ENCODE results near the gene HM13. TPM values are rescaled to one million over a fixed set of nuclear protein-coding genes. Genes with fewer than 3 reads are reported as not detected.

HM13 gene
- total and polyA plus RNA-seq, 2 of the 13 experiments (the other 11 are each of a cell fraction or from before 2014, with no cell fraction given) = 118 to 243 TPM

- TF ChIP-seq U2AF2 (IDR thresholded peaks at IDR 0.05; ENCODE audit: low read depth, low read length) (no peak; the same call in 1 of the 2 replicates), SOX13 (IDR thresholded peaks at IDR 0.05) (no peak), SOX13 (CRISPR knock-in tag; conservative IDR thresholded peaks at IDR 0.05 in 1 of 2, IDR thresholded peaks at IDR 0.05 in 1 of 2) (no peak; a peak in 1 of 4 replicates), ZNF709 (CRISPR knock-in tag; IDR thresholded peaks at IDR 0.05) (0 out of 2 replicates have a peak, but pooled peaks have one; percentile 9), ZNF678 (CRISPR knock-in tag; IDR thresholded peaks at IDR 0.05) (peak; percentile 23; the same call in 1 of the 2 replicates), ZNF674 (CRISPR knock-in tag; IDR thresholded peaks at IDR 0.05; ENCODE audit: low read depth) (no peak), DNMT3B (CRISPR knock-in tag; conservative IDR thresholded peaks at IDR 0.05) (0 out of 2 replicates have a peak, but pooled peaks have one; percentile 43), ZFP36L2 (CRISPR knock-in tag; IDR thresholded peaks at IDR 0.05) (0 out of 2 replicates have a peak, but pooled peaks have one; percentile 7), ZNF597 (CRISPR knock-in tag; IDR thresholded peaks at IDR 0.05) (no peak), BCL6 (CRISPR knock-in tag; IDR thresholded peaks at IDR 0.05) (peak; percentile 1; the same call in 1 of the 2 replicates), ZNF274 (CRISPR knock-in tag; IDR thresholded peaks at IDR 0.05) (no peak; the same call in 1 of the 2 replicates), MIER2 (CRISPR knock-in tag; IDR thresholded peaks at IDR 0.05) (no peak)
- TF ChIP-seq, protein P1, sequence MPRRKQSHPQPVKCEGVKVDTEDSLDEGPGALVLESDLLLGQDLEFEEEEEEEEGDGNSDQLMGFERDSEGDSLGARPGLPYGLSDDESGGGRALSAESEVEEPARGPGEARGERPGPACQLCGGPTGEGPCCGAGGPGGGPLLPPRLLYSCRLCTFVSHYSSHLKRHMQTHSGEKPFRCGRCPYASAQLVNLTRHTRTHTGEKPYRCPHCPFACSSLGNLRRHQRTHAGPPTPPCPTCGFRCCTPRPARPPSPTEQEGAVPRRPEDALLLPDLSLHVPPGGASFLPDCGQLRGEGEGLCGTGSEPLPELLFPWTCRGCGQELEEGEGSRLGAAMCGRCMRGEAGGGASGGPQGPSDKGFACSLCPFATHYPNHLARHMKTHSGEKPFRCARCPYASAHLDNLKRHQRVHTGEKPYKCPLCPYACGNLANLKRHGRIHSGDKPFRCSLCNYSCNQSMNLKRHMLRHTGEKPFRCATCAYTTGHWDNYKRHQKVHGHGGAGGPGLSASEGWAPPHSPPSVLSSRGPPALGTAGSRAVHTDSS (CRISPR knock-in tag; conservative IDR thresholded peaks at IDR 0.05) = no peak
- TF ChIP-seq, protein P2, sequence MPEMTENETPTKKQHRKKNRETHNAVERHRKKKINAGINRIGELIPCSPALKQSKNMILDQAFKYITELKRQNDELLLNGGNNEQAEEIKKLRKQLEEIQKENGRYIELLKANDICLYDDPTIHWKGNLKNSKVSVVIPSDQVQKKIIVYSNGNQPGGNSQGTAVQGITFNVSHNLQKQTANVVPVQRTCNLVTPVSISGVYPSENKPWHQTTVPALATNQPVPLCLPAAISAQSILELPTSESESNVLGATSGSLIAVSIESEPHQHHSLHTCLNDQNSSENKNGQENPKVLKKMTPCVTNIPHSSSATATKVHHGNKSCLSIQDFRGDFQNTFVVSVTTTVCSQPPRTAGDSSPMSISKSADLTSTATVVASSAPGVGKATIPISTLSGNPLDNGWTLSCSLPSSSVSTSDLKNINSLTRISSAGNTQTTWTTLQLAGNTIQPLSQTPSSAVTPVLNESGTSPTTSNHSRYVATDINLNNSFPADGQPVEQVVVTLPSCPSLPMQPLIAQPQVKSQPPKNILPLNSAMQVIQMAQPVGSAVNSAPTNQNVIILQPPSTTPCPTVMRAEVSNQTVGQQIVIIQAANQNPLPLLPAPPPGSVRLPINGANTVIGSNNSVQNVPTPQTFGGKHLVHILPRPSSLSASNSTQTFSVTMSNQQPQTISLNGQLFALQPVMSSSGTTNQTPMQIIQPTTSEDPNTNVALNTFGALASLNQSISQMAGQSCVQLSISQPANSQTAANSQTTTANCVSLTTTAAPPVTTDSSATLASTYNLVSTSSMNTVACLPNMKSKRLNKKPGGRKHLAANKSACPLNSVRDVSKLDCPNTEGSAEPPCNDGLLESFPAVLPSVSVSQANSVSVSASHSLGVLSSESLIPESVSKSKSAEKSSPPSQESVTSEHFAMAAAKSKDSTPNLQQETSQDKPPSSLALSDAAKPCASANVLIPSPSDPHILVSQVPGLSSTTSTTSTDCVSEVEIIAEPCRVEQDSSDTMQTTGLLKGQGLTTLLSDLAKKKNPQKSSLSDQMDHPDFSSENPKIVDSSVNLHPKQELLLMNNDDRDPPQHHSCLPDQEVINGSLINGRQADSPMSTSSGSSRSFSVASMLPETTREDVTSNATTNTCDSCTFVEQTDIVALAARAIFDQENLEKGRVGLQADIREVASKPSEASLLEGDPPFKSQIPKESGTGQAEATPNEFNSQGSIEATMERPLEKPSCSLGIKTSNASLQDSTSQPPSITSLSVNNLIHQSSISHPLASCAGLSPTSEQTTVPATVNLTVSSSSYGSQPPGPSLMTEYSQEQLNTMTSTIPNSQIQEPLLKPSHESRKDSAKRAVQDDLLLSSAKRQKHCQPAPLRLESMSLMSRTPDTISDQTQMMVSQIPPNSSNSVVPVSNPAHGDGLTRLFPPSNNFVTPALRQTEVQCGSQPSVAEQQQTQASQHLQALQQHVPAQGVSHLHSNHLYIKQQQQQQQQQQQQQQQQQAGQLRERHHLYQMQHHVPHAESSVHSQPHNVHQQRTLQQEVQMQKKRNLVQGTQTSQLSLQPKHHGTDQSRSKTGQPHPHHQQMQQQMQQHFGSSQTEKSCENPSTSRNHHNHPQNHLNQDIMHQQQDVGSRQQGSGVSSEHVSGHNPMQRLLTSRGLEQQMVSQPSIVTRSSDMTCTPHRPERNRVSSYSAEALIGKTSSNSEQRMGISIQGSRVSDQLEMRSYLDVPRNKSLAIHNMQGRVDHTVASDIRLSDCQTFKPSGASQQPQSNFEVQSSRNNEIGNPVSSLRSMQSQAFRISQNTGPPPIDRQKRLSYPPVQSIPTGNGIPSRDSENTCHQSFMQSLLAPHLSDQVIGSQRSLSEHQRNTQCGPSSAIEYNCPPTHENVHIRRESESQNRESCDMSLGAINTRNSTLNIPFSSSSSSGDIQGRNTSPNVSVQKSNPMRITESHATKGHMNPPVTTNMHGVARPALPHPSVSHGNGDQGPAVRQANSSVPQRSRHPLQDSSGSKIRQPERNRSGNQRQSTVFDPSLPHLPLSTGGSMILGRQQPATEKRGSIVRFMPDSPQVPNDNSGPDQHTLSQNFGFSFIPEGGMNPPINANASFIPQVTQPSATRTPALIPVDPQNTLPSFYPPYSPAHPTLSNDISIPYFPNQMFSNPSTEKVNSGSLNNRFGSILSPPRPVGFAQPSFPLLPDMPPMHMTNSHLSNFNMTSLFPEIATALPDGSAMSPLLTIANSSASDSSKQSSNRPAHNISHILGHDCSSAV (CRISPR knock-in tag; IDR thresholded peaks at IDR 0.05; ENCODE audit: borderline replicate concordance) = no peak; the same call in 1 of the 2 replicates
- TF ChIP-seq, protein P3, sequence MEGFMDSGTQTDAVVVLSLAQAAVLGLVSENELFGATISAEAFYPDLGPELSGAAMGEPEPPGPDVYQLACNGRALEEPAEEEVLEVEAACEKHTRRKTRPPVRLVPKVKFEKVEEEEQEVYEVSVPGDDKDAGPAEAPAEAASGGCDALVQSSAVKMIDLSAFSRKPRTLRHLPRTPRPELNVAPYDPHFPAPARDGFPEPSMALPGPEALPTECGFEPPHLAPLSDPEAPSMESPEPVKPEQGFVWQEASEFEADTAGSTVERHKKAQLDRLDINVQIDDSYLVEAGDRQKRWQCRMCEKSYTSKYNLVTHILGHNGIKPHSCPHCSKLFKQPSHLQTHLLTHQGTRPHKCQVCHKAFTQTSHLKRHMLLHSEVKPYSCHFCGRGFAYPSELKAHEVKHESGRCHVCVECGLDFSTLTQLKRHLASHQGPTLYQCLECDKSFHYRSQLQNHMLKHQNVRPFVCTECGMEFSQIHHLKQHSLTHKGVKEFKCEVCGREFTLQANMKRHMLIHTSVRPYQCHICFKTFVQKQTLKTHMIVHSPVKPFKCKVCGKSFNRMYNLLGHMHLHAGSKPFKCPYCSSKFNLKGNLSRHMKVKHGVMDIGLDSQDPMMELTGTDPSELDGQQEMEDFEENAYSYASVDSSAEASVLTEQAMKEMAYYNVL (CRISPR knock-in tag; IDR thresholded peaks at IDR 0.05; ENCODE audit: borderline replicate concordance) = 0 out of 2 replicates have a peak, but pooled peaks have one; percentile 9
Measured at GRCh38 chr20:31573555-31574321, 59.5 kb downstream of the HM13 start (continued).

Measured in HepG2 (cell line).